ENCODE data around the gene C4orf51.
"Not testable (repeated sequence)": the region's sequence is repeated elsewhere in the genome, so short reads cannot be mapped to it uniquely, and the experiment has no call there.

Gene C4orf51

GRCh38 chr4:145679991-145680455 is at the start of gene C4orf51:
C4orf51 (plus strand) TSS chr4:145680146; CDS start chr4:145680204, 58 bp downstream.
- TF ChIP-seq CTCF (IDR thresholded peaks at IDR 0.05; ENCODE audit: borderline replicate concordance, insufficient read depth, low read depth, low read length): no peak
- no peak within 1 kb of the TSS for H3K4me3 ChIP-seq (ENCODE audit: low read depth, low read length)

GRCh38 chr4:145635117-145635516 is 44.8 kb upstream of the C4orf51 start:
- TF ChIP-seq CTCF (IDR thresholded peaks at IDR 0.05; ENCODE audit: borderline replicate concordance, insufficient read depth, low read depth, low read length): no peak
- H3K4me3 ChIP-seq (ENCODE audit: low read depth, low read length): no peak overlapping the region

- no peak for TF ChIP-seq CTCF (IDR thresholded peaks at IDR 0.05; ENCODE audit: borderline replicate concordance, insufficient read depth, low read depth, low read length)
- H3K4me3 ChIP-seq (ENCODE audit: low read depth, low read length): no peak overlapping the region
Measured at GRCh38 chr4:145635630-145636029, 44.3 kb upstream of the C4orf51 start.

- no peak for TF ChIP-seq CTCF (IDR thresholded peaks at IDR 0.05; ENCODE audit: borderline replicate concordance, insufficient read depth, low read depth, low read length)
- H3K4me3 ChIP-seq (ENCODE audit: low read depth, low read length): no peak overlapping the region
Measured at GRCh38 chr4:145639186-145639698, 40.7 kb upstream of the C4orf51 start.

- H3K4me3 ChIP-seq (ENCODE audit: low read depth, low read length): not testable (repeated sequence)
Measured at GRCh38 chr4:145640236-145640635, 39.7 kb upstream of the C4orf51 start.

- no peak for TF ChIP-seq CTCF (IDR thresholded peaks at IDR 0.05; ENCODE audit: borderline replicate concordance, insufficient read depth, low read depth, low read length)
Measured at GRCh38 chr4:145643295-145643694, 36.7 kb upstream of the C4orf51 start.

GRCh38 chr4:145644699-145645098 is 35.2 kb upstream of the C4orf51 start:
- no peak for TF ChIP-seq CTCF (IDR thresholded peaks at IDR 0.05; ENCODE audit: borderline replicate concordance, insufficient read depth, low read depth, low read length)
- no peak overlapping the region for H3K4me3 ChIP-seq (ENCODE audit: low read depth, low read length)

More at GRCh38 chr4:145643295-145643694, 36.7 kb upstream of the C4orf51 start:
- no peak overlapping the region for H3K4me3 ChIP-seq (ENCODE audit: low read depth, low read length)
